Tibial nerve (tissue), 3 donors: ENCODE measurements around the gene KRTAP10-3.

ENCODE experiments used
- CTCF ChIP-seq, 5 experiments: fragments of 200-600 bp in 3 of 5; fragments of 450-650 bp in 2 of 5; sonication (generic) in 3 of 5; IDR thresholded peaks; one replicate each; pipeline ENCODE4 v1.5.1; 2016 to 2019; ENCODE audit warnings: antibody characterized with exemption in 5 of 5, mild to moderate bottlenecking in 3 of 5, moderate library complexity in 2 of 5
- POLR2A ChIP-seq, 2 donors: fragments of 450-650 bp; IDR thresholded peaks; one replicate each; pipeline ENCODE4 v1.6.1; 2017; ENCODE audit warnings: antibody characterized with exemption in 2 of 2, mild to moderate bottlenecking in 2 of 2, moderate library complexity in 2 of 2

- TF ChIP-seq CTCF (IDR thresholded peaks at IDR 0.05) (no peak), POLR2A (IDR thresholded peaks at IDR 0.05) (no peak)
Observed at GRCh38 chr21:44552136-44552535, 6.5 kb downstream of the KRTAP10-3 start.
